GM12878 (cell line): ENCODE results near the gene EXOC3L4. TPM values are rescaled to one million over a fixed set of nuclear protein-coding genes. Genes with fewer than 3 reads are reported as not detected.
A peak's percentile ranks its signal among the peaks of the same experiment; 100 is the strongest.

ENCODE experiments used
- ATAC-seq: fragments of 200-7000 bp; cut with Tn5 transposase; 3 replicates; pipeline ENCODE4 v1.9.1; 2020; ENCODE audit warnings: mild to moderate bottlenecking, moderate library complexity
- BruUV-seq: library from RNA; stranded (reverse); fragments of 400-500 nt; replicated peaks from 2 replicates; lab custom pipeline; 2021; lab: Mats Ljungman, UMichigan
- CTCF ChIA-PET: fragments of 300-600 bp; sonication (Branson Sonifier 250); formaldehyde crosslinking; extraction: SDS; loops from one replicate; lab custom pipeline; 2021; ENCODE audit warnings: inconsistent platforms; lab: Yijun Ruan, JAX
- POLR2A ChIA-PET: fragments of 350-600 bp; formaldehyde crosslinking; extraction: SDS; loops from one replicate; lab custom pipeline; 2021; ENCODE audit warnings: inconsistent platforms; lab: Charles Lee
- RAD21 ChIA-PET: fragments of 300-600 bp; sonication (Branson Sonifier 250); formaldehyde crosslinking; loops from one replicate; lab custom pipeline; 2023; ENCODE audit warnings: antibody characterized with exemption; ENCODE audit not compliant: unreplicated experiment; lab: Charles Lee
- SMC1A ChIA-PET: fragments of 300-600 bp; sonication (Branson Sonifier 250); formaldehyde crosslinking; loops from one replicate; lab custom pipeline; 2023; ENCODE audit not compliant: unreplicated experiment, uncharacterized antibody; lab: Charles Lee
- DNase-seq: peaks from one replicate; pipeline ENCODE4 v3.0.0-alpha.2; 2011; ENCODE audit warnings: low read depth, low spot score
- FAIRE-seq: peaks from 3 replicates; lab custom pipeline; 2011; peaks lifted over from hg19 to GRCh38; lab: Jason Lieb, UNC
- H2AFZ ChIP-seq: 2 replicates; pipeline ENCODE4 v1.6.0; 2011; ENCODE audit warnings: low read depth, low read length, control low read depth; ENCODE audit not compliant: control insufficient read depth
- H3K27ac ChIP-seq: 2 replicates; pipeline ENCODE4 v1.5.1; 2011; ENCODE audit warnings: control low read depth; ENCODE audit not compliant: control insufficient read depth, insufficient read depth
- H3K27me3 ChIP-seq, 2 experiments: replicated peaks in 1 of 2; 2 replicates each; pipeline versions ENCODE4 v1.6.0 to v1.6.1; 2011; ENCODE audit warnings: low read length in 1 of 2; ENCODE audit not compliant: control insufficient read depth in 2 of 2, insufficient read depth in 2 of 2
- H3K36me3 ChIP-seq, 2 experiments: 2 replicates each; pipeline ENCODE4 v1.5.1; 2011; ENCODE audit warnings: low read length in 1 of 2; ENCODE audit not compliant: control insufficient read depth in 2 of 2, insufficient read depth in 2 of 2
- H3K4me1 ChIP-seq: 2 replicates; pipeline ENCODE4 v1.6.1; 2011; ENCODE audit warnings: mild to moderate bottlenecking, low read length, moderate library complexity, mixed read lengths; ENCODE audit not compliant: control insufficient read depth, insufficient read depth
- H3K4me2 ChIP-seq: 2 replicates; pipeline ENCODE4 v1.6.0; 2011; ENCODE audit warnings: control low read depth; ENCODE audit not compliant: control insufficient read depth, insufficient read depth
- H3K4me3 ChIP-seq: fragments of 200-600 bp; sonication (generic); 2 replicates; pipeline ENCODE4 v1.5.1; 2016
- H3K79me2 ChIP-seq: 2 replicates; pipeline ENCODE4 v1.6.0; 2011; ENCODE audit warnings: low read length; ENCODE audit not compliant: control insufficient read depth, insufficient read depth
- H3K9ac ChIP-seq: 2 replicates; pipeline ENCODE4 v1.8.0; 2011; ENCODE audit warnings: low read length, control low read depth, mixed read lengths; ENCODE audit not compliant: control insufficient read depth, insufficient read depth
- H3K9me3 ChIP-seq: replicated peaks from 3 replicates; pipeline ENCODE4 v1.5.1; 2011; ENCODE audit warnings: mild to moderate bottlenecking, low read length; ENCODE audit not compliant: control insufficient read depth, insufficient read depth
- H4K20me1 ChIP-seq: 2 replicates; pipeline ENCODE4 v1.6.0; 2011; ENCODE audit not compliant: control insufficient read depth, insufficient read depth
- TAF1 ChIP-seq: IDR thresholded peaks from 2 replicates; pipeline ENCODE4 v1.6.1; 2011; ENCODE audit warnings: mild to moderate bottlenecking, low read depth, low read length, borderline replicate concordance
- WGBS: methylation state at CpG from one replicate; pipeline ENCODE4 v1.1.6; 2016; ENCODE audit warnings: low lambda C conversion rate; ENCODE audit not compliant: insufficient replicate concordance, insufficient coverage; ENCODE audit errors: missing lambda C conversion rate; 5-methylcytosine and 5-hydroxymethylcytosine counted together
- in situ Hi-C: fragments of 300-500 bp; cut with MboI; formaldehyde crosslinking; loops from 9 replicates; pipeline ENCODE4 v1.14.3; 2018; ENCODE audit warnings: mixed read lengths
- intact Hi-C: fragments of 100-400 bp; cut with micrococcal nuclease; formaldehyde crosslinking; loops from one replicate; pipeline ENCODE4 v1.14.2; 2022; ENCODE audit not compliant: unreplicated experiment
- polyA plus RNA-seq, 11 experiments: library from polyadenylated mRNA; depleted of rRNA in 4 of 11; unstranded in 6 of 11; stranded (reverse) in 5 of 11; fragments of >200 nt; fragmentation: Nextera tagmentation in 4 of 11; fragmentation: Illumina TruSeq in 1 of 11; extraction: Ambion mirVana in 4 of 11; extraction: Trizol in 1 of 11; gene quantifications; 1 replicate in 1 of 11; 2 replicates in 10 of 11; pipeline versions ENCODE4 v1.2.1 to v1.2.3, GENCODE V29; 2011 to 2016; ENCODE audit warnings: inconsistent platforms in 2 of 11, missing spikeins in 2 of 11, low read depth in 1 of 11
- total RNA-seq, 4 experiments: library from RNA; depleted of rRNA in 3 of 4; stranded (reverse); fragments of >200 nt in 3 of 4; fragmentation: Illumina TruSeq in 1 of 4; extraction: Trizol in 1 of 4; gene quantifications; 2 replicates each; pipeline versions ENCODE4 v1.2.1 to v1.2.3, GENCODE V29; 2013 to 2021
- TF ChIP-seq, protein P1 (sequence below): fragments of 450-650 bp; formaldehyde crosslinking; IDR thresholded peaks from 2 replicates; pipeline ENCODE4 v1.4.0; 2020; ENCODE audit warnings: mild to moderate bottlenecking, moderate library complexity
- TF ChIP-seq, protein P2 (sequence below): IDR thresholded peaks from 2 replicates; pipeline ENCODE4 v1.6.1; 2012; ENCODE audit warnings: improper control_type of control experiment, low read depth, low read length; ENCODE audit not compliant: insufficient replicate concordance

Gene EXOC3L4
- total and polyA plus RNA-seq, 10 of the 15 experiments (the other 5 are each of a cell fraction or from before 2014, with no cell fraction given), result not detected

DNA sequence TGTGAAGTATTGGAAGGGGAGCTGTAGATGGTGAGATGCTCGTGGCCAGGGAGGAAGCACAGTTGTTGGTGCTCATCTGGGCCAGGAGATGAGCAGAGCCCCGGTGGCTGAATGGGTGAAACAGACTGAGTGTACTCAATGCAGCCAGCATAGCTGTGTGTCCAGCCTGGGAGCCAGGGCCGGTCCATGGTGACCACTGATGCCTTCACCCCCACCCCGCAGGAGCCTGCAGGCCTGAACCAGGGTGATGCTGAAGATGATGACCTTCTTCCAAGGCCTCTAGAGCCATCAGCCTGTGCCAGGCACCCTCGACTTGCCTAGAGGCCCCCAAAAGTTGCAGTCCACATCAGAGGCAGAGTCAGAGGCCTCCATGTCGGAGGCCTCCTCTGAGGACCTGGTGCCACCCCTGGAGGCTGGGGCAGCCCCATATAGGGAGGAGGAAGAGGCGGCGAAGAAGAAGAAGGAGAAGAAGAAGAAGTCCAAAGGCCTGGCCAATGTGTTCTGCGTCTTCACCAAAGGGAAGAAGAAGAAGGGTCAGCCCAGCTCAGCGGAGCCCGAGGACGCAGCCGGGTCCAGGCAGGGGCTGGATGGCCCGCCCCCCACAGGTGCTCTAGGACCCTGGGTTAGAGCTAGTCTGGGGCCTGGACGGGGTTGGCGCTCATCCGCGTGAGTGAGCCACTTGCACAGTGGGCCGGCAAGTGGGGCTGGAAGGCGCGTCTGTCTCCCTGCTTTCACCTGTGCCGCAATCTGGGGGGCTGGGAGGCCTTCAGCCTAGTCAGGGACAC, 31.8 kb downstream of the EXOC3L4 start:
- ATAC-seq (no peak), DNase-seq (no peak), FAIRE-seq (no peak)
- H3K27ac ChIP-seq, result no peak overlapping the region
- no peak overlapping the region for H2AFZ ChIP-seq
- TF ChIP-seq, protein P1, sequence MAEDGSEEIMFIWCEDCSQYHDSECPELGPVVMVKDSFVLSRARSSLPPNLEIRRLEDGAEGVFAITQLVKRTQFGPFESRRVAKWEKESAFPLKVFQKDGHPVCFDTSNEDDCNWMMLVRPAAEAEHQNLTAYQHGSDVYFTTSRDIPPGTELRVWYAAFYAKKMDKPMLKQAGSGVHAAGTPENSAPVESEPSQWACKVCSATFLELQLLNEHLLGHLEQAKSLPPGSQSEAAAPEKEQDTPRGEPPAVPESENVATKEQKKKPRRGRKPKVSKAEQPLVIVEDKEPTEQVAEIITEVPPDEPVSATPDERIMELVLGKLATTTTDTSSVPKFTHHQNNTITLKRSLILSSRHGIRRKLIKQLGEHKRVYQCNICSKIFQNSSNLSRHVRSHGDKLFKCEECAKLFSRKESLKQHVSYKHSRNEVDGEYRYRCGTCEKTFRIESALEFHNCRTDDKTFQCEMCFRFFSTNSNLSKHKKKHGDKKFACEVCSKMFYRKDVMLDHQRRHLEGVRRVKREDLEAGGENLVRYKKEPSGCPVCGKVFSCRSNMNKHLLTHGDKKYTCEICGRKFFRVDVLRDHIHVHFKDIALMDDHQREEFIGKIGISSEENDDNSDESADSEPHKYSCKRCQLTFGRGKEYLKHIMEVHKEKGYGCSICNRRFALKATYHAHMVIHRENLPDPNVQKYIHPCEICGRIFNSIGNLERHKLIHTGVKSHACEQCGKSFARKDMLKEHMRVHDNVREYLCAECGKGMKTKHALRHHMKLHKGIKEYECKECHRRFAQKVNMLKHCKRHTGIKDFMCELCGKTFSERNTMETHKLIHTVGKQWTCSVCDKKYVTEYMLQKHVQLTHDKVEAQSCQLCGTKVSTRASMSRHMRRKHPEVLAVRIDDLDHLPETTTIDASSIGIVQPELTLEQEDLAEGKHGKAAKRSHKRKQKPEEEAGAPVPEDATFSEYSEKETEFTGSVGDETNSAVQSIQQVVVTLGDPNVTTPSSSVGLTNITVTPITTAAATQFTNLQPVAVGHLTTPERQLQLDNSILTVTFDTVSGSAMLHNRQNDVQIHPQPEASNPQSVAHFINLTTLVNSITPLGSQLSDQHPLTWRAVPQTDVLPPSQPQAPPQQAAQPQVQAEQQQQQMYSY, result no peak
- TF ChIP-seq, protein P2, sequence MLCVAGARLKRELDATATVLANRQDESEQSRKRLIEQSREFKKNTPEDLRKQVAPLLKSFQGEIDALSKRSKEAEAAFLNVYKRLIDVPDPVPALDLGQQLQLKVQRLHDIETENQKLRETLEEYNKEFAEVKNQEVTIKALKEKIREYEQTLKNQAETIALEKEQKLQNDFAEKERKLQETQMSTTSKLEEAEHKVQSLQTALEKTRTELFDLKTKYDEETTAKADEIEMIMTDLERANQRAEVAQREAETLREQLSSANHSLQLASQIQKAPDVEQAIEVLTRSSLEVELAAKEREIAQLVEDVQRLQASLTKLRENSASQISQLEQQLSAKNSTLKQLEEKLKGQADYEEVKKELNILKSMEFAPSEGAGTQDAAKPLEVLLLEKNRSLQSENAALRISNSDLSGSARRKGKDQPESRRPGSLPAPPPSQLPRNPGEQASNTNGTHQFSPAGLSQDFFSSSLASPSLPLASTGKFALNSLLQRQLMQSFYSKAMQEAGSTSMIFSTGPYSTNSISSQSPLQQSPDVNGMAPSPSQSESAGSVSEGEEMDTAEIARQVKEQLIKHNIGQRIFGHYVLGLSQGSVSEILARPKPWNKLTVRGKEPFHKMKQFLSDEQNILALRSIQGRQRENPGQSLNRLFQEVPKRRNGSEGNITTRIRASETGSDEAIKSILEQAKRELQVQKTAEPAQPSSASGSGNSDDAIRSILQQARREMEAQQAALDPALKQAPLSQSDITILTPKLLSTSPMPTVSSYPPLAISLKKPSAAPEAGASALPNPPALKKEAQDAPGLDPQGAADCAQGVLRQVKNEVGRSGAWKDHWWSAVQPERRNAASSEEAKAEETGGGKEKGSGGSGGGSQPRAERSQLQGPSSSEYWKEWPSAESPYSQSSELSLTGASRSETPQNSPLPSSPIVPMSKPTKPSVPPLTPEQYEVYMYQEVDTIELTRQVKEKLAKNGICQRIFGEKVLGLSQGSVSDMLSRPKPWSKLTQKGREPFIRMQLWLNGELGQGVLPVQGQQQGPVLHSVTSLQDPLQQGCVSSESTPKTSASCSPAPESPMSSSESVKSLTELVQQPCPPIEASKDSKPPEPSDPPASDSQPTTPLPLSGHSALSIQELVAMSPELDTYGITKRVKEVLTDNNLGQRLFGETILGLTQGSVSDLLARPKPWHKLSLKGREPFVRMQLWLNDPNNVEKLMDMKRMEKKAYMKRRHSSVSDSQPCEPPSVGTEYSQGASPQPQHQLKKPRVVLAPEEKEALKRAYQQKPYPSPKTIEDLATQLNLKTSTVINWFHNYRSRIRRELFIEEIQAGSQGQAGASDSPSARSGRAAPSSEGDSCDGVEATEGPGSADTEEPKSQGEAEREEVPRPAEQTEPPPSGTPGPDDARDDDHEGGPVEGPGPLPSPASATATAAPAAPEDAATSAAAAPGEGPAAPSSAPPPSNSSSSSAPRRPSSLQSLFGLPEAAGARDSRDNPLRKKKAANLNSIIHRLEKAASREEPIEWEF, result no peak
- TF ChIP-seq TAF1, result no peak
- H4K20me1 ChIP-seq, result no peaks in the 10 kb centered on the region
- H3K9ac ChIP-seq, result no peak overlapping the region
- ChIA-PET RAD21 (interaction anchor here (0.8 to 1.3 kb wide), 2 partner anchors 16 to 21 kb away, joined by 3 to 4 read pairs; no protein-coding TSS in a partner anchor), CTCF (interaction anchor here (0.5 to 3.2 kb wide), 6 partner anchors 14 to 518 kb away, joined by 3 to 19 read pairs (median 3); no protein-coding TSS in a partner anchor), SMC1A (interaction anchor here (0.9 to 1.8 kb wide), 3 partner anchors 9 to 21 kb away, joined by 3 to 7 read pairs (median 6); no protein-coding TSS in a partner anchor), POLR2A (interaction anchor here (0.5 kb wide), 1 partner anchor 78 kb away, joined by 3 read pairs; no protein-coding TSS in a partner anchor)
- H3K9me3 ChIP-seq, result no peaks in the 10 kb centered on the region
- H3K36me3 ChIP-seq, result peaks cover 0 to 5% of the 10 kb centered on the region in 2 experiments; a peak in 2 of 4 replicates
- no peaks in the 10 kb centered on the region for H3K27me3 ChIP-seq
- H3K4me2 ChIP-seq, result no peak overlapping the region; the same call in 1 of the 2 replicates
- H3K79me2 ChIP-seq, result peaks cover 21% of the 10 kb centered on the region
- BruUV-seq, result TSS peak; percentile 55
- peaks cover 15% of the 10 kb centered on the region for H3K4me1 ChIP-seq
- WGBS, result 88% methylated on average over 20 of the region's 22 CpGs
- no peak overlapping the region; the same call in 1 of the 2 replicates for H3K4me3 ChIP-seq
- intact Hi-C loops (no loop called here), in situ Hi-C loops (no loop called here)
